ENCODE measurements around the gene SH3RF3.

The SH3RF3 gene

DNA sequence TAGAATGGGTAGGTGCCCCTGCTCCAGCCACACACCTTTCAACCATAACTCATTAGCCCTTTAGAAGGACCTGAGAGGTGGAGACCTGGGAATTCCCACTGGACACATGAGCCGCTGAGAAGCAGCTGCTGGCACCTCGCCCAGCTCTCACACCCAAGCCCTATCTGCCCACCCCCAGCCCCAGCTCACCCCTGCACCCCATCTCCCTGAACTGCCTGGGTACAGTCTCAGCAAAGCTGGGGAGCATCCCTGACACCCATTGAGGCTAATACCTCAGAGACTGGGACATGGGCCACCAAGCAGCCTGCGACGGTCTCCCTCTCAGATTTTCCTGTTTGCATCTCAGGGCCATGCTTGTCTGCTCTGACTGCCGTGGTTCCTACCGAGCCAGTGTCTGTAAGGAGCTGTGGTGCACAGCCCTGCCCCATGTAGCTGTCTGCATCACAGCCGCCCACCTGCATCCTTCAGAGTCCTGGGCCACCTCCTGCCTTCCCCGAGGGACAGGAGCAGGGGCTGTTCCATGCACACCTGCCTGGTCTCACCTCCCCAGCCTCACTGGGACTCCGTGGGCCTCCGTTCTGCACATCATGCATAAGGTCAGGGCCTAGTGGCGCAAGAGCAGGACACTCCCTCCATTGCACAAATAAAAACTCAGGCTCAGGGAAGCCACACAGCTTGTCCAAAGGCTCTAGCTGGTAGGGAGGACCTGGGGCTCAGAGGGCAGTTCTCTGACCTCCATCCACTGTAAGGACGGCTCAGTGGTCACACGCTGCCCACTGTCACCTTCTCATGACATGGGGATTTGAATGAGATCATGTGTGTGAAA, 394.7 kb downstream of the SH3RF3 start:
- no peak overlapping the region for H2AK5ac ChIP-seq (ENCODE audit: low read length)
- H3K4me3 ChIP-seq (ENCODE audit: low read depth, low read length): no peak overlapping the region
- H3K9ac ChIP-seq (ENCODE audit: low read length): no peak overlapping the region
- no peak overlapping the region for H3K27ac ChIP-seq (ENCODE audit: low read depth, low read length)
- H3K4me2 ChIP-seq (ENCODE audit: low read length): no peak overlapping the region
- no peak overlapping the region for H3K4ac ChIP-seq (ENCODE audit: low read depth, low read length)
- H3K9me3 ChIP-seq (ENCODE audit: insufficient read depth, low read depth, low read length): no peaks in the 10 kb centered on the region
- no peak overlapping the region for H4K91ac ChIP-seq (ENCODE audit: low read depth, low read length)
- DNase-seq: no peak
- H2BK120ac ChIP-seq (ENCODE audit: insufficient read depth, low read length, poor library complexity): no peak overlapping the region
- H4K12ac ChIP-seq (ENCODE audit: low read depth, low read length): no peak overlapping the region
- no peaks in the 10 kb centered on the region for H3K27me3 ChIP-seq (ENCODE audit: insufficient read depth, low read length)
- H3K79me1 ChIP-seq (ENCODE audit: low read length): peaks cover 2% of the 10 kb centered on the region
- no peak overlapping the region for H2BK12ac ChIP-seq (ENCODE audit: low read length)
- no peak overlapping the region for H4K8ac ChIP-seq (ENCODE audit: low read depth, low read length)
- H2BK5ac ChIP-seq (ENCODE audit: low read depth, low read length, poor library complexity): no peak overlapping the region
- no peak overlapping the region for H3K14ac ChIP-seq (ENCODE audit: low read length)
- H3K23ac ChIP-seq (ENCODE audit: low read length): no peak overlapping the region
- no CpG with 5 or more reads among the region's 13 CpGs for WGBS (ENCODE audit: extremely low coverage, insufficient coverage, insufficient read length)
- H3K18ac ChIP-seq (ENCODE audit: low read length): no peak overlapping the region
- no peaks in the 10 kb centered on the region for H3K36me3 ChIP-seq (ENCODE audit: control insufficient read depth in 1 of 2, insufficient read depth in 2 of 2, low read length in 2 of 2)
- H3K79me2 ChIP-seq (ENCODE audit: control insufficient read depth, insufficient read depth, low read length, poor library complexity): no peaks in the 10 kb centered on the region
- H2AFZ ChIP-seq (ENCODE audit: insufficient read depth, low read length, poor library complexity): no peak overlapping the region
- peaks cover 11 to 12% of the 10 kb centered on the region in 2 experiments for H3K4me1 ChIP-seq (ENCODE audit: control insufficient read depth in 1 of 2, insufficient read depth in 2 of 2, low read length in 2 of 2)

DNA sequence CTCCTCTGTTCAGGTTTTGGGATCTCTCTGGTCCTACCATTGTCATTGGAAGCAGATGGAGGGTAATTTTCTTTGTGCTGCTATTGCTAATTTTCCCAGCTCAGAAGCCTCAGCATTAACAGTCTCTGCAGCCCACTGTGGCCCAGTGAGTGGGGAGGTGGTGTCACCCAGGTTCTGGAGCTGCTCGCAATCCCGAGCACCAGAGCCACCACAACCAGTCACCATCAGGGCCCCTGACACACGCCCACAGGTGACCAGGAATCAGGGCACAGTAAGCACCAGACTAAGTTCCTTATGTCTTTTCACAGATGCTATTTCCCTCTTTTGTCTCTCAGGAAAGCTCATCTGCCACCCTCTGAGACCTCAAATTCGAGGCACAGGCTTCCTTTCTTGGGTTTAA, 396.8 kb downstream of the SH3RF3 start:
- H3K4me1 ChIP-seq (ENCODE audit: control insufficient read depth in 1 of 2, insufficient read depth in 2 of 2, low read length in 2 of 2): peaks cover 11 to 20% of the 10 kb centered on the region in 2 experiments
- H4K12ac ChIP-seq (ENCODE audit: low read depth, low read length): no peak overlapping the region
- H3K36me3 ChIP-seq (ENCODE audit: control insufficient read depth in 1 of 2, insufficient read depth in 2 of 2, low read length in 2 of 2): no peaks in the 10 kb centered on the region
- no peak overlapping the region for H2BK5ac ChIP-seq (ENCODE audit: low read depth, low read length, poor library complexity)
- no peak overlapping the region for H4K91ac ChIP-seq (ENCODE audit: low read depth, low read length)
- H3K4ac ChIP-seq (ENCODE audit: low read depth, low read length): no peak overlapping the region
- no peak overlapping the region for H2AFZ ChIP-seq (ENCODE audit: insufficient read depth, low read length, poor library complexity)
- H3K4me3 ChIP-seq (ENCODE audit: low read depth, low read length): no peak overlapping the region
- no peak overlapping the region for H3K4me2 ChIP-seq (ENCODE audit: low read length)
- no peak overlapping the region for H2BK120ac ChIP-seq (ENCODE audit: insufficient read depth, low read length, poor library complexity)
- WGBS (ENCODE audit: extremely low coverage, insufficient coverage, insufficient read length): no CpG with 5 or more reads among the region's 4 CpGs
- H3K27ac ChIP-seq (ENCODE audit: low read depth, low read length): no peak overlapping the region
- H3K27me3 ChIP-seq (ENCODE audit: insufficient read depth, low read length): no peaks in the 10 kb centered on the region
- H3K23ac ChIP-seq (ENCODE audit: low read length): no peak overlapping the region
- DNase-seq: no peak
- peaks cover 3% of the 10 kb centered on the region for H3K9me3 ChIP-seq (ENCODE audit: insufficient read depth, low read depth, low read length)
- H2AK5ac ChIP-seq (ENCODE audit: low read length): no peak overlapping the region
- no peaks in the 10 kb centered on the region for H3K79me2 ChIP-seq (ENCODE audit: control insufficient read depth, insufficient read depth, low read length, poor library complexity)
- peaks cover 2% of the 10 kb centered on the region for H3K79me1 ChIP-seq (ENCODE audit: low read length)
- no peak overlapping the region for H3K14ac ChIP-seq (ENCODE audit: low read length)
- no peak overlapping the region for H2BK12ac ChIP-seq (ENCODE audit: low read length)
- no peak overlapping the region for H3K9ac ChIP-seq (ENCODE audit: low read length)
- no peak overlapping the region for H3K18ac ChIP-seq (ENCODE audit: low read length)
- H4K8ac ChIP-seq (ENCODE audit: low read depth, low read length): no peak overlapping the region

DNA sequence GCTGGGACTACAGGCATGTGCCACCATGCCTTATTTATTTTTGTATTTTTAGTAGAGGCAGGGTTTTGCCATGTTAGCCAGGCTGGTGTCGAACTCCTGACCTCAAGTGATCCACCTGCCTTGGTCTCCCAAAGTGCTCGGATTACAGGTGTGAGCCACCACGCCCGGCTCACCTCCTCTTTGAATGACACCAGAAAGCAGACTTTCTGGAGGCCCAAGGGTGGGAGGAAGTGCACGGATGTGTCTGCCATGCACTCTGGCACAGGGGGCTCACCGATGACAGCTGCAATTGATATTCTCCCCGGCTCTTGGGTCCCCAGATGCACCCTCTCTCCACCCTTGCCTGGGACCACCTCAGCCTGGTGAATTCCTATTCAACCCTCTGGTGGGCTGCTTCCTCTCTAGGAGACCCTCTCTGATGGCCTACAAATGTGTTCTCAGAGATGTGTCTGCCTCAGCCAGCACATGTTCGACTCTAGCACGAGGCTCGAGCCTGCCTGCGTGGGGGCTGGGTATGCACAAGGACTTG, 397.5 kb downstream of the SH3RF3 start:
- H2AFZ ChIP-seq (ENCODE audit: insufficient read depth, low read length, poor library complexity): no peak overlapping the region
- peaks cover 3% of the 10 kb centered on the region for H3K9me3 ChIP-seq (ENCODE audit: insufficient read depth, low read depth, low read length)
- no peak overlapping the region for H3K14ac ChIP-seq (ENCODE audit: low read length)
- no peak overlapping the region for H3K4me2 ChIP-seq (ENCODE audit: low read length)
- WGBS (ENCODE audit: extremely low coverage, insufficient coverage, insufficient read length): no CpG with 5 or more reads among the region's 11 CpGs
- H2BK12ac ChIP-seq (ENCODE audit: low read length): no peak overlapping the region
- no peak overlapping the region for H3K4ac ChIP-seq (ENCODE audit: low read depth, low read length)
- no peak overlapping the region for H3K9ac ChIP-seq (ENCODE audit: low read length)
- peaks cover 11 to 20% of the 10 kb centered on the region in 2 experiments for H3K4me1 ChIP-seq (ENCODE audit: control insufficient read depth in 1 of 2, insufficient read depth in 2 of 2, low read length in 2 of 2)
- H3K27me3 ChIP-seq (ENCODE audit: insufficient read depth, low read length): no peaks in the 10 kb centered on the region
- no peak overlapping the region for H3K18ac ChIP-seq (ENCODE audit: low read length)
- no peak overlapping the region for H2BK5ac ChIP-seq (ENCODE audit: low read depth, low read length, poor library complexity)
- no peak overlapping the region for H3K27ac ChIP-seq (ENCODE audit: low read depth, low read length)
- H2BK120ac ChIP-seq (ENCODE audit: insufficient read depth, low read length, poor library complexity): no peak overlapping the region
- no peak overlapping the region for H4K12ac ChIP-seq (ENCODE audit: low read depth, low read length)
- H4K8ac ChIP-seq (ENCODE audit: low read depth, low read length): no peak overlapping the region
- no peak overlapping the region for H3K23ac ChIP-seq (ENCODE audit: low read length)
- peaks cover 2% of the 10 kb centered on the region for H3K79me1 ChIP-seq (ENCODE audit: low read length)
- H4K91ac ChIP-seq (ENCODE audit: low read depth, low read length): no peak overlapping the region
- DNase-seq: no peak
- H3K4me3 ChIP-seq (ENCODE audit: low read depth, low read length): no peak overlapping the region
- no peak overlapping the region for H2AK5ac ChIP-seq (ENCODE audit: low read length)
- no peaks in the 10 kb centered on the region for H3K79me2 ChIP-seq (ENCODE audit: control insufficient read depth, insufficient read depth, low read length, poor library complexity)
- H3K36me3 ChIP-seq (ENCODE audit: control insufficient read depth in 1 of 2, insufficient read depth in 2 of 2, low read length in 2 of 2): no peaks in the 10 kb centered on the region

DNA sequence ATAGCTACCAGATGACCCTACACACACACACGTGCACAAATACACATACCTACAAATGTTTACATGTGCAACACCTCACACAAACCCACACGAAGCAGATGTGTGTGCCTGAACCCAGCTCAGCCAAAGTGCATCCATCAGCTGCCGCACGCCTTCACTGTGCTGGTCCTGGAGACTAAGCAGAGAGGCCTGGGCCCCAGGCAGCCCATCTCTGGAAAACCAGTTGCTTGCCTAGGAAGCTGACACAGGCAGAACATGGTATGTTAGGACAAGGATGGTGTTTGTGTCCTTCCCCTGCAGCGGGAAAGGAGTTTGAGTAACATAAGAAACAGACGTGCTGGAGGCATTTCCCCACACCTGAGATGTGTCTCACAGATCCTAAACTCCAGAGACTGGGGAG, 398.1 kb downstream of the SH3RF3 start:
- peaks cover 2% of the 10 kb centered on the region for H3K79me1 ChIP-seq (ENCODE audit: low read length)
- H3K4me2 ChIP-seq (ENCODE audit: low read length): no peak overlapping the region
- H2AFZ ChIP-seq (ENCODE audit: insufficient read depth, low read length, poor library complexity): no peak overlapping the region
- H4K8ac ChIP-seq (ENCODE audit: low read depth, low read length): no peak overlapping the region
- no peak overlapping the region for H4K91ac ChIP-seq (ENCODE audit: low read depth, low read length)
- no peak overlapping the region for H3K14ac ChIP-seq (ENCODE audit: low read length)
- peaks cover 3% of the 10 kb centered on the region for H3K9me3 ChIP-seq (ENCODE audit: insufficient read depth, low read depth, low read length)
- H2BK5ac ChIP-seq (ENCODE audit: low read depth, low read length, poor library complexity): no peak overlapping the region
- peaks cover 11 to 20% of the 10 kb centered on the region in 2 experiments for H3K4me1 ChIP-seq (ENCODE audit: control insufficient read depth in 1 of 2, insufficient read depth in 2 of 2, low read length in 2 of 2)
- H3K79me2 ChIP-seq (ENCODE audit: control insufficient read depth, insufficient read depth, low read length, poor library complexity): no peaks in the 10 kb centered on the region
- no peak overlapping the region for H2BK120ac ChIP-seq (ENCODE audit: insufficient read depth, low read length, poor library complexity)
- DNase-seq: no peak
- H3K4me3 ChIP-seq (ENCODE audit: low read depth, low read length): no peak overlapping the region
- no peak overlapping the region for H2BK12ac ChIP-seq (ENCODE audit: low read length)
- H3K23ac ChIP-seq (ENCODE audit: low read length): no peak overlapping the region
- H4K12ac ChIP-seq (ENCODE audit: low read depth, low read length): no peak overlapping the region
- H3K4ac ChIP-seq (ENCODE audit: low read depth, low read length): no peak overlapping the region
- no peak overlapping the region for H2AK5ac ChIP-seq (ENCODE audit: low read length)
- H3K27ac ChIP-seq (ENCODE audit: low read depth, low read length): no peak overlapping the region
- no peaks in the 10 kb centered on the region for H3K36me3 ChIP-seq (ENCODE audit: control insufficient read depth in 1 of 2, insufficient read depth in 2 of 2, low read length in 2 of 2)
- H3K18ac ChIP-seq (ENCODE audit: low read length): no peak overlapping the region
- WGBS (ENCODE audit: extremely low coverage, insufficient coverage, insufficient read length): no CpG with 5 or more reads among the region's 6 CpGs
- H3K9ac ChIP-seq (ENCODE audit: low read length): no peak overlapping the region
- no peaks in the 10 kb centered on the region for H3K27me3 ChIP-seq (ENCODE audit: insufficient read depth, low read length)

Measured in trophoblast cell (in vitro differentiated cells and primary cell).